PC-9 (cell line): ENCODE measurements around the gene TOMM70. TPM values are rescaled to one million over a fixed set of nuclear protein-coding genes. Genes with fewer than 3 reads are reported as not detected.

Experiments used
- BruUV-seq: library from RNA; stranded (reverse); fragments of 400-500 nt; replicated peaks from 2 replicates; lab custom pipeline; 2021; lab: Mats Ljungman, UMichigan
- CTCF ChIA-PET: fragments of 300-600 bp; sonication (Branson Sonifier 250); formaldehyde crosslinking; loops from one replicate; lab custom pipeline; 2022; ENCODE audit warnings: antibody characterized with exemption; lab: Charles Lee
- POLR2A ChIA-PET: fragments of 300-600 bp; sonication (Branson Sonifier 250); formaldehyde crosslinking; loops from one replicate; lab custom pipeline; 2022; ENCODE audit warnings: antibody characterized with exemption; ENCODE audit not compliant: unreplicated experiment; lab: Charles Lee
- DNase-seq, 2 experiments: peaks; one replicate each; pipeline versions ENCODE4 v3.0.0 to v3.0.0-alpha.2; 2015 to 2022; ENCODE audit warnings: mixed read lengths in 1 of 2
- H2AFZ ChIP-seq: fragments of 200-600 bp; sonication (generic); 2 replicates; pipeline ENCODE4 v1.8.1; 2017; ENCODE audit warnings: antibody characterized with exemption
- H3F3A ChIP-seq: fragments of 200-600 bp; sonication (generic); 2 replicates; pipeline ENCODE4 v1.8.1; 2017; ENCODE audit warnings: antibody characterized with exemption, mild to moderate bottlenecking, low read depth; ENCODE audit not compliant: insufficient read depth
- H3K27ac ChIP-seq: fragments of 200-600 bp; sonication (generic); 2 replicates; pipeline ENCODE4 v1.6.1; 2016; ENCODE audit warnings: mixed run types
- H3K27me3 ChIP-seq: fragments of 200-600 bp; sonication (generic); 2 replicates; pipeline ENCODE4 v1.6.1; 2016; ENCODE audit warnings: low read depth, mixed run types; ENCODE audit not compliant: insufficient read depth
- H3K36me3 ChIP-seq: fragments of 200-600 bp; sonication (generic); 2 replicates; pipeline ENCODE4 v1.6.1; 2016; ENCODE audit warnings: low read depth, mixed run types
- H3K4me1 ChIP-seq: fragments of 200-600 bp; sonication (generic); replicated peaks from 2 replicates; pipeline ENCODE4 v1.6.1; 2016; ENCODE audit warnings: mixed run types; ENCODE audit not compliant: insufficient read depth
- H3K4me2 ChIP-seq: fragments of 200-600 bp; sonication (generic); 2 replicates; pipeline ENCODE4 v1.6.1; 2017; ENCODE audit warnings: mixed run types
- H3K4me3 ChIP-seq: fragments of 200-600 bp; sonication (generic); 2 replicates; pipeline ENCODE4 v1.6.1; 2016; ENCODE audit warnings: mixed run types
- H3K79me2 ChIP-seq: fragments of 200-600 bp; sonication (generic); 2 replicates; pipeline ENCODE4 v1.6.1; 2017; ENCODE audit warnings: low read depth, mixed run types
- H3K9me2 ChIP-seq: fragments of 200-600 bp; sonication (generic); 2 replicates; pipeline ENCODE4 v1.8.1; 2017; ENCODE audit warnings: mild to moderate bottlenecking; ENCODE audit not compliant: insufficient read depth
- H3K9me3 ChIP-seq: fragments of 200-600 bp; sonication (generic); 2 replicates; pipeline ENCODE4 v1.8.1; 2016; ENCODE audit warnings: low read depth; ENCODE audit not compliant: insufficient read depth
- H4K20me1 ChIP-seq: fragments of 200-600 bp; sonication (generic); 2 replicates; pipeline ENCODE4 v1.8.1; 2017; ENCODE audit not compliant: insufficient read depth
- CTCF ChIP-seq: fragments of 200-600 bp; sonication (generic); conservative IDR thresholded peaks from 2 replicates; pipeline ENCODE4 v1.6.1; 2017; ENCODE audit warnings: mixed run types, antibody characterized with exemption, mild to moderate bottlenecking, moderate library complexity
- EZH2 ChIP-seq: fragments of 200-600 bp; sonication (generic); IDR thresholded peaks from 2 replicates; pipeline ENCODE4 v1.8.0; 2017; ENCODE audit warnings: antibody characterized with exemption, low read depth
- intact Hi-C: fragments of 100-400 bp; cut with micrococcal nuclease; formaldehyde crosslinking; loops from one replicate; pipeline ENCODE4 v1.10.0; 2022; ENCODE audit not compliant: unreplicated experiment
- total RNA-seq: library from RNA; stranded (reverse); gene quantifications from 2 replicates; pipeline ENCODE4 v1.2.3, GENCODE V29; 2021

TOMM70 gene
- total RNA-seq, 1 experiment from 2014 or later: 65.2 TPM

GRCh38 chr3:100348727-100349126, 52.2 kb downstream of the TOMM70 start:
- Histone ChIP-seq H3K4me2 (no peak overlapping the region), H3K79me2 (no peaks in the 10 kb centered on the region), H3K9me3 (no peaks in the 10 kb centered on the region), H2AFZ (no peak overlapping the region), H3K36me3 (peaks cover 72% of the 10 kb centered on the region), H3K27me3 (no peaks in the 10 kb centered on the region), H4K20me1 (no peaks in the 10 kb centered on the region), H3K4me3 (no peak overlapping the region), H3K4me1 (no peaks in the 10 kb centered on the region), H3K27ac (no peak overlapping the region), H3F3A (no peaks in the 10 kb centered on the region; the same call in 1 of the 2 replicates), H3K9me2 (no peaks in the 10 kb centered on the region)
- ChIA-PET CTCF (interaction anchor here (0.6 to 0.7 kb wide), 2 partner anchors 151 to 816 kb away, joined by 5 to 6 read pairs; no protein-coding TSS in a partner anchor), POLR2A (no interaction called here)
- DNase-seq: no peak
- TF ChIP-seq EZH2: no peak
- TF ChIP-seq CTCF: no peak
- intact Hi-C loops: no loop called here
- BruUV-seq: no TSS peak

DNA sequence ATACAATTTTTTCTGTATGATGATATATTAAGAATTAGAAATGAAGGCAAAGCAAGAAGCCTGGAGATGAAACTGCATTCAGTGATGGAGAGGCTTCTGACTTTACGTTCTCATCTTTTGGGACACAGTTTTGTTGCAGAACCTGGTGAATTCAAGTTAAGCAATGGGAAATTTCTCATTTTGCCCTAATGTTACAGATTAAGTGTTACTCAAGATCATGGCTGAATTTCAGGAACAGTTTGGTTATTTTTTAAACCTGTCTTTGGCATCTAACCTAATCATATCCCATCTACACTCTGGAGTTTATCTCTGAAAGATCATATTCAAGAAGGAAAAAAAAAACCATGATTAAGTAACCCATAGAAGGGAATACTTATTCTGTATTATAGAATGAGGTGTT, 60.4 kb downstream of the TOMM70 start:
- H3K79me2 ChIP-seq: peaks cover 12% of the 10 kb centered on the region
- TF ChIP-seq EZH2: no peak
- no peak for TF ChIP-seq CTCF
- POLR2A ChIA-PET: interaction anchor here (0.6 to 0.7 kb wide), 2 partner anchors 1272 to 1309 kb away, joined by 5 to 9 read pairs; no protein-coding TSS in a partner anchor

GRCh38 chr3:100339786-100340185, 61.1 kb downstream of the TOMM70 start:
- ChIA-PET CTCF (no interaction called here), POLR2A (interaction anchor here (0.7 kb wide), 1 partner anchor 1309 kb away, joined by 9 read pairs; no protein-coding TSS in a partner anchor)
- DNase-seq: no peak
- Histone ChIP-seq H3F3A (no peaks in the 10 kb centered on the region; the same call in 1 of the 2 replicates), H3K4me3 (no peak overlapping the region), H3K36me3 (peaks cover 51% of the 10 kb centered on the region), H4K20me1 (no peaks in the 10 kb centered on the region), H3K27ac (no peak overlapping the region), H3K9me2 (no peaks in the 10 kb centered on the region), H3K79me2 (peaks cover 18% of the 10 kb centered on the region), H3K27me3 (no peaks in the 10 kb centered on the region), H3K4me2 (no peak overlapping the region), H2AFZ (no peak overlapping the region), H3K9me3 (no peaks in the 10 kb centered on the region), H3K4me1 (peaks cover 8% of the 10 kb centered on the region; the same call in 1 of the 2 replicates)
- TF ChIP-seq CTCF (no peak), EZH2 (no peak)
- BruUV-seq: no TSS peak
- intact Hi-C loops: no loop called here

More for the DNA sequence above, 60.4 kb downstream of the TOMM70 start:
- no peaks in the 10 kb centered on the region for H3K9me2 ChIP-seq
- no TSS peak for BruUV-seq
- no peaks in the 10 kb centered on the region; the same call in 1 of the 2 replicates for H3F3A ChIP-seq
- peaks cover 6% of the 10 kb centered on the region; the same call in 1 of the 2 replicates for H3K4me1 ChIP-seq
- no peak overlapping the region for H3K27ac ChIP-seq
- H3K27me3 ChIP-seq: no peaks in the 10 kb centered on the region
- CTCF ChIA-PET: no interaction called here
- DNase-seq: no peak
- intact Hi-C loops: no loop called here
- no peaks in the 10 kb centered on the region for H4K20me1 ChIP-seq
- H3K4me2 ChIP-seq: no peak overlapping the region
- H3K4me3 ChIP-seq: no peak overlapping the region
- peaks cover 57% of the 10 kb centered on the region for H3K36me3 ChIP-seq
- no peaks in the 10 kb centered on the region for H3K9me3 ChIP-seq
- H2AFZ ChIP-seq: no peak overlapping the region
